Spleen (tissue), 7 donors: ENCODE data around the gene PIGU.
"Not testable (repeated sequence)": the region's sequence is repeated elsewhere in the genome, so short reads cannot be mapped to it uniquely, and the experiment has no call there.

ENCODE experiments used
- CTCF ChIP-seq, 11 experiments: fragments of 200-600 bp in 7 of 11; fragments of 450-650 bp in 4 of 11; sonication (generic) in 4 of 11; IDR thresholded peaks in 8 of 11; conservative IDR thresholded peaks in 3 of 11; 1 replicate in 7 of 11; 2 replicates in 4 of 11; pipeline versions ENCODE4 v1.4.0 to v1.8.0; 2016 to 2021; ENCODE audit warnings: antibody characterized with exemption in 11 of 11, inconsistent platforms in 4 of 11, mild to moderate bottlenecking in 1 of 11
- POLR2A ChIP-seq, 3 donors: fragments of 450-650 bp; IDR thresholded peaks; one replicate each; pipeline ENCODE4 v1.5.1; 2017; ENCODE audit warnings: antibody characterized with exemption in 3 of 3, mild to moderate bottlenecking in 1 of 3
- POLR2AphosphoS5 ChIP-seq, 3 donors: sonication (generic); formaldehyde crosslinking; IDR thresholded peaks; one replicate each; pipeline ENCODE4 v1.5.1; 2017; ENCODE audit warnings: antibody characterized with exemption in 3 of 3
- donor health status: DM: no; HTN: no; CAD: no; lungs with moderate emphysema.
- donor health status: DM: no; HTN: no; CAD: no.
- donor health status: DM: no; HTN: no; CAD: no.

GRCh38 chr20:34514034-34514433 is 162.9 kb downstream of the PIGU start:
- TF ChIP-seq CTCF (IDR thresholded peaks at IDR 0.05 in 8 of 11, conservative IDR thresholded peaks at IDR 0.05 in 3 of 11); POLR2A (IDR thresholded peaks at IDR 0.05): not testable (repeated sequence)
- peak in 1 of 3 donors; percentile 11 for TF ChIP-seq POLR2AphosphoS5 (IDR thresholded peaks at IDR 0.05)
